ENCODE measurements around the gene FAM3D.

DNA sequence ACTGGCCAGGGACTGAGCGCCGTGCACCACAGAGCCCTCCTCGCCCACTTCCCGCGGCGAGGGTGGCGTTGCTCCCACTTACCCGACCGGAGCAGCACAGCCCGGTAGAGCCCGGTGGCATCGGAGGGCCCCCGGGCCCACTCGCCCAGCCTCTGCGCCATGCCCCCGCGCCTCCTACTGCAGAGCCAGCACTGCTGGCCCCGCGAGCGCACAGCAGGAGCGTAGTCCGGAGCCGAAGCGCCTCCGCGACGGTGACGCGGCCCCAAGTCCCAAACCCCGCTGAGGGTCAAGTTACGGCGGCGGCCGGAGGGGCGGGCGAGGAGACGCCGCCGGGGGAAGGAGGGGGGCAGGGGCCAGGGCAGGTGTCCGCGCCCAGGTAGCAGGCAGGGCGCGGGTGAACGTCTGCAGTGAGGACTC is 79.8 kb downstream of the FAM3D start:
- TF ChIP-seq GATA2 (IDR thresholded peaks at IDR 0.05; ENCODE audit: low read depth, low read length): no peak
- TF ChIP-seq GATA3 (IDR thresholded peaks at IDR 0.05; ENCODE audit: low read depth, low read length): no peak
